ENCODE measurements around the gene ATP9B.

Gene ATP9B

GRCh38 chr18:79118797-79119196 lies 49.6 kb downstream of the ATP9B start:
- H3K9ac ChIP-seq (ENCODE audit: low read depth in 1 of 2, low read length in 2 of 2): no peak overlapping the region
- no peaks in the 10 kb centered on the region for H3K9me3 ChIP-seq (ENCODE audit: control insufficient read depth in 1 of 2, low read length in 2 of 2)
- H3K4me3 ChIP-seq (ENCODE audit: low read depth in 1 of 2, low read length in 2 of 2): no peak overlapping the region
- H3K4me1 ChIP-seq (ENCODE audit: control insufficient read depth in 1 of 2, insufficient read depth in 2 of 2, low read length in 2 of 2): no peaks in the 10 kb centered on the region
- no peak overlapping the region for H3K27ac ChIP-seq (ENCODE audit: low read depth, low read length)
- H3K36me3 ChIP-seq (ENCODE audit: control insufficient read depth in 1 of 2, insufficient read depth in 2 of 2, low read length in 2 of 2): peaks cover 0 to 9% of the 10 kb centered on the region in 2 donors
- H3K27me3 ChIP-seq (ENCODE audit: control insufficient read depth in 1 of 2, insufficient read depth in 2 of 2, low read length in 2 of 2): no peaks in the 10 kb centered on the region

GRCh38 chr18:79121746-79122474 lies 52.7 kb downstream of the ATP9B start:
- Histone ChIP-seq H3K27me3 (ENCODE audit: control insufficient read depth in 1 of 2, insufficient read depth in 2 of 2, low read length in 2 of 2) (no peaks in the 10 kb centered on the region), H3K4me3 (ENCODE audit: low read depth in 1 of 2, low read length in 2 of 2) (no peak overlapping the region), H3K36me3 (ENCODE audit: control insufficient read depth in 1 of 2, insufficient read depth in 2 of 2, low read length in 2 of 2) (peaks cover 0 to 5% of the 10 kb centered on the region in 2 donors), H3K4me1 (ENCODE audit: control insufficient read depth in 1 of 2, insufficient read depth in 2 of 2, low read length in 2 of 2) (no peaks in the 10 kb centered on the region), H3K9me3 (ENCODE audit: control insufficient read depth in 1 of 2, low read length in 2 of 2) (no peaks in the 10 kb centered on the region), H3K27ac (ENCODE audit: low read depth, low read length) (no peak overlapping the region), H3K9ac (ENCODE audit: low read depth in 1 of 2, low read length in 2 of 2) (no peak overlapping the region)

GRCh38 chr18:79123948-79124347 lies 54.8 kb downstream of the ATP9B start:
- H3K9ac ChIP-seq (ENCODE audit: low read depth in 1 of 2, low read length in 2 of 2): no peak overlapping the region
- H3K27ac ChIP-seq (ENCODE audit: low read depth, low read length): no peak overlapping the region
- H3K9me3 ChIP-seq (ENCODE audit: control insufficient read depth in 1 of 2, low read length in 2 of 2): no peaks in the 10 kb centered on the region
- no peaks in the 10 kb centered on the region for H3K4me1 ChIP-seq (ENCODE audit: control insufficient read depth in 1 of 2, insufficient read depth in 2 of 2, low read length in 2 of 2)
- H3K27me3 ChIP-seq (ENCODE audit: control insufficient read depth in 1 of 2, insufficient read depth in 2 of 2, low read length in 2 of 2): no peaks in the 10 kb centered on the region
- no peak overlapping the region for H3K4me3 ChIP-seq (ENCODE audit: low read depth in 1 of 2, low read length in 2 of 2)
- peaks cover 8% of the 10 kb centered on the region in 2 donors for H3K36me3 ChIP-seq (ENCODE audit: control insufficient read depth in 1 of 2, insufficient read depth in 2 of 2, low read length in 2 of 2)

GRCh38 chr18:79129120-79129519 lies 59.9 kb downstream of the ATP9B start:
- no peaks in the 10 kb centered on the region for H3K9me3 ChIP-seq (ENCODE audit: control insufficient read depth in 1 of 2, low read length in 2 of 2)
- H3K27me3 ChIP-seq (ENCODE audit: control insufficient read depth in 1 of 2, insufficient read depth in 2 of 2, low read length in 2 of 2): no peaks in the 10 kb centered on the region
- no peak overlapping the region for H3K27ac ChIP-seq (ENCODE audit: low read depth, low read length)
- H3K9ac ChIP-seq (ENCODE audit: low read depth in 1 of 2, low read length in 2 of 2): no peak overlapping the region
- H3K36me3 ChIP-seq (ENCODE audit: control insufficient read depth in 1 of 2, insufficient read depth in 2 of 2, low read length in 2 of 2): peaks cover 8% of the 10 kb centered on the region in 2 donors
- H3K4me1 ChIP-seq (ENCODE audit: control insufficient read depth in 1 of 2, insufficient read depth in 2 of 2, low read length in 2 of 2): no peaks in the 10 kb centered on the region
- H3K4me3 ChIP-seq (ENCODE audit: low read depth in 1 of 2, low read length in 2 of 2): no peak overlapping the region

GRCh38 chr18:79133724-79134123 lies 64.5 kb downstream of the ATP9B start:
- no peak overlapping the region for H3K9ac ChIP-seq (ENCODE audit: low read depth in 1 of 2, low read length in 2 of 2)
- H3K4me3 ChIP-seq (ENCODE audit: low read depth in 1 of 2, low read length in 2 of 2): no peak overlapping the region
- H3K36me3 ChIP-seq (ENCODE audit: control insufficient read depth in 1 of 2, insufficient read depth in 2 of 2, low read length in 2 of 2): no peaks in the 10 kb centered on the region
- no peaks in the 10 kb centered on the region for H3K9me3 ChIP-seq (ENCODE audit: control insufficient read depth in 1 of 2, low read length in 2 of 2)
- no peaks in the 10 kb centered on the region for H3K27me3 ChIP-seq (ENCODE audit: control insufficient read depth in 1 of 2, insufficient read depth in 2 of 2, low read length in 2 of 2)
- H3K4me1 ChIP-seq (ENCODE audit: control insufficient read depth in 1 of 2, insufficient read depth in 2 of 2, low read length in 2 of 2): no peaks in the 10 kb centered on the region
- H3K27ac ChIP-seq (ENCODE audit: low read depth, low read length): no peak overlapping the region

GRCh38 chr18:79135924-79136323 lies 66.7 kb downstream of the ATP9B start:
- Histone ChIP-seq H3K9ac (ENCODE audit: low read depth in 1 of 2, low read length in 2 of 2) (no peak overlapping the region), H3K4me1 (ENCODE audit: control insufficient read depth in 1 of 2, insufficient read depth in 2 of 2, low read length in 2 of 2) (no peaks in the 10 kb centered on the region), H3K27ac (ENCODE audit: low read depth, low read length) (no peak overlapping the region), H3K9me3 (ENCODE audit: control insufficient read depth in 1 of 2, low read length in 2 of 2) (no peaks in the 10 kb centered on the region), H3K36me3 (ENCODE audit: control insufficient read depth in 1 of 2, insufficient read depth in 2 of 2, low read length in 2 of 2) (no peaks in the 10 kb centered on the region), H3K27me3 (ENCODE audit: control insufficient read depth in 1 of 2, insufficient read depth in 2 of 2, low read length in 2 of 2) (no peaks in the 10 kb centered on the region), H3K4me3 (ENCODE audit: low read depth in 1 of 2, low read length in 2 of 2) (no peak overlapping the region)

- Histone ChIP-seq H3K4me3 (ENCODE audit: low read depth in 1 of 2, low read length in 2 of 2) (no peak overlapping the region), H3K36me3 (ENCODE audit: control insufficient read depth in 1 of 2, insufficient read depth in 2 of 2, low read length in 2 of 2) (no peaks in the 10 kb centered on the region), H3K9ac (ENCODE audit: low read depth in 1 of 2, low read length in 2 of 2) (no peak overlapping the region), H3K27me3 (ENCODE audit: control insufficient read depth in 1 of 2, insufficient read depth in 2 of 2, low read length in 2 of 2) (no peaks in the 10 kb centered on the region), H3K4me1 (ENCODE audit: control insufficient read depth in 1 of 2, insufficient read depth in 2 of 2, low read length in 2 of 2) (no peaks in the 10 kb centered on the region), H3K9me3 (ENCODE audit: control insufficient read depth in 1 of 2, low read length in 2 of 2) (no peaks in the 10 kb centered on the region), H3K27ac (ENCODE audit: low read depth, low read length) (no peak overlapping the region)
Observed at GRCh38 chr18:79136742-79137141, 67.5 kb downstream of the ATP9B start.

- H3K4me1 ChIP-seq (ENCODE audit: control insufficient read depth in 1 of 2, insufficient read depth in 2 of 2, low read length in 2 of 2): no peaks in the 10 kb centered on the region
- H3K36me3 ChIP-seq (ENCODE audit: control insufficient read depth in 1 of 2, insufficient read depth in 2 of 2, low read length in 2 of 2): no peaks in the 10 kb centered on the region
- H3K27ac ChIP-seq (ENCODE audit: low read depth, low read length): no peak overlapping the region
- H3K27me3 ChIP-seq (ENCODE audit: control insufficient read depth in 1 of 2, insufficient read depth in 2 of 2, low read length in 2 of 2): no peaks in the 10 kb centered on the region
- H3K9ac ChIP-seq (ENCODE audit: low read depth in 1 of 2, low read length in 2 of 2): no peak overlapping the region
- H3K4me3 ChIP-seq (ENCODE audit: low read depth in 1 of 2, low read length in 2 of 2): no peak overlapping the region
- no peaks in the 10 kb centered on the region for H3K9me3 ChIP-seq (ENCODE audit: control insufficient read depth in 1 of 2, low read length in 2 of 2)
Observed at GRCh38 chr18:79139206-79139605, 70.0 kb downstream of the ATP9B start.

- Histone ChIP-seq H3K9ac (ENCODE audit: low read depth in 1 of 2, low read length in 2 of 2) (no peak overlapping the region), H3K27ac (ENCODE audit: low read depth, low read length) (no peak overlapping the region), H3K9me3 (ENCODE audit: control insufficient read depth in 1 of 2, low read length in 2 of 2) (no peaks in the 10 kb centered on the region), H3K36me3 (ENCODE audit: control insufficient read depth in 1 of 2, insufficient read depth in 2 of 2, low read length in 2 of 2) (peaks cover 0 to 8% of the 10 kb centered on the region in 2 donors), H3K27me3 (ENCODE audit: control insufficient read depth in 1 of 2, insufficient read depth in 2 of 2, low read length in 2 of 2) (no peaks in the 10 kb centered on the region), H3K4me1 (ENCODE audit: control insufficient read depth in 1 of 2, insufficient read depth in 2 of 2, low read length in 2 of 2) (no peaks in the 10 kb centered on the region), H3K4me3 (ENCODE audit: low read depth in 1 of 2, low read length in 2 of 2) (no peak overlapping the region)
Observed at GRCh38 chr18:79147014-79147413, 77.8 kb downstream of the ATP9B start.

- Histone ChIP-seq H3K4me3 (ENCODE audit: low read depth in 1 of 2, low read length in 2 of 2) (no peak overlapping the region), H3K4me1 (ENCODE audit: control insufficient read depth in 1 of 2, insufficient read depth in 2 of 2, low read length in 2 of 2) (peaks cover 0 to 1% of the 10 kb centered on the region in 2 donors), H3K27ac (ENCODE audit: low read depth, low read length) (no peak overlapping the region), H3K9ac (ENCODE audit: low read depth in 1 of 2, low read length in 2 of 2) (no peak overlapping the region), H3K27me3 (ENCODE audit: control insufficient read depth in 1 of 2, insufficient read depth in 2 of 2, low read length in 2 of 2) (no peaks in the 10 kb centered on the region), H3K36me3 (ENCODE audit: control insufficient read depth in 1 of 2, insufficient read depth in 2 of 2, low read length in 2 of 2) (peaks cover 0 to 3% of the 10 kb centered on the region in 2 donors), H3K9me3 (ENCODE audit: control insufficient read depth in 1 of 2, low read length in 2 of 2) (no peaks in the 10 kb centered on the region)
Observed at GRCh38 chr18:79151191-79151590, 82.0 kb downstream of the ATP9B start.
